ENCODE measurements around the gene ACOX3.

DNA sequence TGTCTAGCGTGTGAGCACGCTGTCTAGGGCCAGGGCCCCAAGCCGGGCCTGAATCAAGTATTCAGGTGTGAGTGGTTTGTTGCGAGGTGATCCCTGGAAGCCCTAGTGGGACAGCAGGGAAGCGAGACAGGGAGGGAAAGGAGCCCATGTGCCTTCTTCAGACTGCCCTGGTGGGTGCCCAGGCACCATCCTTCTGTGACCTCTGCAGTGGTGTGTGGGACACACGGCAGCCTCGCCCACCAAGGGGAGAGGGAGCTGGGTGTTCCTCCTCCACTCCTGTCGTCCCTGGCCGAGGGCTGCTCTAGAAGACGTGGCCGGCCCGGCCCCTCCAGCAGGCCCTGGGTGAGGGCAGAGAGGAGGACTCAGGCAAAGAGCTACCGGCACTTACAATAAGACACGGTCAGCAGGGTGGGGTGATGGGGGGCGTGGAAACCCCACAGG is 123.6 kb downstream of the ACOX3 start:
- TF ChIP-seq CEBPZ (IDR thresholded peaks at IDR 0.05; ENCODE audit: low read depth, low read length), result no peak
- TF ChIP-seq, protein P1, sequence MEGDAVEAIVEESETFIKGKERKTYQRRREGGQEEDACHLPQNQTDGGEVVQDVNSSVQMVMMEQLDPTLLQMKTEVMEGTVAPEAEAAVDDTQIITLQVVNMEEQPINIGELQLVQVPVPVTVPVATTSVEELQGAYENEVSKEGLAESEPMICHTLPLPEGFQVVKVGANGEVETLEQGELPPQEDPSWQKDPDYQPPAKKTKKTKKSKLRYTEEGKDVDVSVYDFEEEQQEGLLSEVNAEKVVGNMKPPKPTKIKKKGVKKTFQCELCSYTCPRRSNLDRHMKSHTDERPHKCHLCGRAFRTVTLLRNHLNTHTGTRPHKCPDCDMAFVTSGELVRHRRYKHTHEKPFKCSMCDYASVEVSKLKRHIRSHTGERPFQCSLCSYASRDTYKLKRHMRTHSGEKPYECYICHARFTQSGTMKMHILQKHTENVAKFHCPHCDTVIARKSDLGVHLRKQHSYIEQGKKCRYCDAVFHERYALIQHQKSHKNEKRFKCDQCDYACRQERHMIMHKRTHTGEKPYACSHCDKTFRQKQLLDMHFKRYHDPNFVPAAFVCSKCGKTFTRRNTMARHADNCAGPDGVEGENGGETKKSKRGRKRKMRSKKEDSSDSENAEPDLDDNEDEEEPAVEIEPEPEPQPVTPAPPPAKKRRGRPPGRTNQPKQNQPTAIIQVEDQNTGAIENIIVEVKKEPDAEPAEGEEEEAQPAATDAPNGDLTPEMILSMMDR (IDR thresholded peaks at IDR 0.05 in 2 of 3, conservative IDR thresholded peaks at IDR 0.05 in 1 of 3; ENCODE audit: control insufficient read depth in 2 of 3, extremely low read depth in 1 of 3, insufficient read depth in 1 of 3, low read depth in 3 of 3, low read length in 3 of 3), result no peak
- no peak for TF ChIP-seq YY1 (IDR thresholded peaks at IDR 0.05; ENCODE audit: low read depth, low read length)
- TF ChIP-seq USF2 (IDR thresholded peaks at IDR 0.05; ENCODE audit: borderline replicate concordance, low read depth, low read length), result no peak
- no peak for TF ChIP-seq EP300 (IDR thresholded peaks at IDR 0.05; ENCODE audit: borderline replicate concordance in 1 of 2, control insufficient read depth in 1 of 2, low read depth in 2 of 2, low read length in 2 of 2)
- no peak for TF ChIP-seq ZSCAN29 (IDR thresholded peaks at IDR 0.05)
- TF ChIP-seq SMC3 (IDR thresholded peaks at IDR 0.05; ENCODE audit: borderline replicate concordance, low read length), result no peak
